HCT116 (cell line): ENCODE results near the gene ITIH3. TPM values are rescaled to one million over a fixed set of nuclear protein-coding genes. Genes with fewer than 3 reads are reported as not detected.

ENCODE experiments used
- ATAC-seq: fragments of 200-7000 bp; cut with Tn5 transposase; 2 replicates; pipeline ENCODE4 v1.9.1; 2020; ENCODE audit warnings: mild to moderate bottlenecking, moderate library complexity
- BruUV-seq: library from RNA; stranded (reverse); fragments of 400-500 nt; replicated peaks from 2 replicates; lab custom pipeline; 2021; lab: Mats Ljungman, UMichigan
- CTCF ChIA-PET: fragments of 300-600 bp; sonication (Branson Sonifier 250); formaldehyde crosslinking; loops from one replicate; lab custom pipeline; 2021; ENCODE audit warnings: antibody characterized with exemption; lab: Charles Lee
- POLR2A ChIA-PET: fragments of 300-600, 350-600 bp; sonication (Branson Sonifier 250); formaldehyde crosslinking; loops from one replicate; lab custom pipeline; 2021; ENCODE audit warnings: antibody characterized with exemption; lab: Charles Lee
- RAD21 ChIA-PET, 2 experiments: fragments of 300-600 bp; sonication (Branson Sonifier 250); formaldehyde crosslinking; loops; one replicate each; lab custom pipeline; 2023; ENCODE audit warnings: low total read pairs in 2 of 2; ENCODE audit not compliant: uncharacterized antibody in 2 of 2, unreplicated experiment in 2 of 2, low non-redundant PET in 1 of 2; lab: Charles Lee
- DNase-seq: peaks from one replicate; pipeline ENCODE4 v3.0.0-alpha.2; 2010; ENCODE audit warnings: low read depth, low spot score
- H2AFZ ChIP-seq: fragments of 200-600 bp; shearing (Covaris generic), sonication (generic); 2 replicates; pipeline ENCODE4 v1.6.1; 2017; ENCODE audit warnings: low read depth, mixed run types, mixed read lengths, antibody characterized with exemption, low read length; ENCODE audit not compliant: poor library complexity, severe bottlenecking
- H3K27ac ChIP-seq: 2 replicates; pipeline ENCODE4 v1.5.1; 2012; ENCODE audit warnings: low read depth, low read length
- H3K27me3 ChIP-seq: fragments of 200-600 bp; sonication (generic); 2 replicates; pipeline ENCODE4 v1.6.1; 2016; ENCODE audit warnings: mixed run types, low read length, mixed read lengths; ENCODE audit not compliant: insufficient read depth
- H3K36me3 ChIP-seq, 2 experiments: fragments of 200-500 bp in 1 of 2; fragments of 200-600 bp in 1 of 2; sonication (Bioruptor generic) in 1 of 2; sonication (generic) in 1 of 2; 2 replicates each; pipeline versions ENCODE4 v1.5.1 to v1.6.1; 2014 to 2016; ENCODE audit warnings: low read length in 2 of 2, inconsistent platforms in 1 of 2, mixed read lengths in 1 of 2, mixed run types in 1 of 2; ENCODE audit not compliant: insufficient read depth in 2 of 2, control insufficient read depth in 1 of 2
- H3K4me1 ChIP-seq, 2 experiments: fragments of 200-600 bp in 1 of 2; sonication (generic) in 1 of 2; 2 replicates each; pipeline versions ENCODE4 v1.5.1 to v1.6.1; 2012 to 2017; ENCODE audit warnings: low read length in 2 of 2, inconsistent platforms in 1 of 2, mild to moderate bottlenecking in 1 of 2, mixed read lengths in 1 of 2, mixed run types in 1 of 2, moderate library complexity in 1 of 2; ENCODE audit not compliant: insufficient read depth in 2 of 2, control insufficient read depth in 1 of 2
- H3K4me2 ChIP-seq: fragments of 200-600 bp; sonication (generic); 2 replicates; pipeline ENCODE4 v1.6.1; 2017; ENCODE audit warnings: mixed run types, low read length, mixed read lengths
- H3K4me3 ChIP-seq, 2 experiments: fragments of 200-600 bp in 1 of 2; sonication (generic) in 1 of 2; replicated peaks in 1 of 2; 2 replicates each; pipeline ENCODE4 v1.5.1; 2011 to 2016; ENCODE audit warnings: low read length in 2 of 2, control low read depth in 1 of 2, low read depth in 1 of 2, mild to moderate bottlenecking in 1 of 2, mixed read lengths in 1 of 2, mixed run types in 1 of 2
- H3K79me2 ChIP-seq: fragments of 200-600 bp; sonication (generic); 2 replicates; pipeline ENCODE4 v1.6.1; 2017; ENCODE audit warnings: mild to moderate bottlenecking, mixed run types, low read length, moderate library complexity, mixed read lengths; ENCODE audit not compliant: insufficient read depth
- H3K9ac ChIP-seq: fragments of 200-600 bp; sonication (generic); 2 replicates; pipeline ENCODE4 v1.6.1; 2016; ENCODE audit warnings: low read length, mixed read lengths
- H3K9me2 ChIP-seq: fragments of 200-600 bp; sonication (generic), shearing (Covaris generic); 2 replicates; pipeline ENCODE4 v1.6.1; 2017; ENCODE audit warnings: mixed run types, mild to moderate bottlenecking, moderate library complexity; ENCODE audit not compliant: insufficient read depth
- H3K9me3 ChIP-seq, 2 experiments: fragments of 200-500 bp in 1 of 2; fragments of 200-600 bp in 1 of 2; sonication (Bioruptor generic) in 1 of 2; sonication (generic) in 1 of 2; 2 replicates each; pipeline ENCODE4 v1.6.1; 2014 to 2017; ENCODE audit warnings: low read length in 2 of 2, mixed read lengths in 2 of 2, inconsistent platforms in 1 of 2, low read depth in 1 of 2, mild to moderate bottlenecking in 1 of 2, mixed run types in 1 of 2, moderate library complexity in 1 of 2; ENCODE audit not compliant: control insufficient read depth in 1 of 2, insufficient read depth in 1 of 2
- H4K20me1 ChIP-seq: fragments of 200-600 bp; sonication (generic), shearing (Covaris generic); 2 replicates; pipeline ENCODE4 v1.6.1; 2017; ENCODE audit warnings: mixed run types, mild to moderate bottlenecking, moderate library complexity; ENCODE audit not compliant: insufficient read depth
- CEBPB ChIP-seq: IDR thresholded peaks from 2 replicates; pipeline ENCODE4 v1.6.1; 2012; ENCODE audit warnings: low read depth
- CTCF ChIP-seq, 3 experiments: fragments of 200-600 bp in 1 of 3; sonication (generic) in 1 of 3; IDR thresholded peaks in 2 of 3; conservative IDR thresholded peaks in 1 of 3; 2 replicates each; pipeline ENCODE4 v1.5.1; 2012 to 2017; ENCODE audit warnings: low read depth in 2 of 3, low read length in 2 of 3, antibody characterized with exemption in 1 of 3, borderline replicate concordance in 1 of 3, control low read depth in 1 of 3, mild to moderate bottlenecking in 1 of 3, mixed read lengths in 1 of 3, mixed run types in 1 of 3, moderate library complexity in 1 of 3; ENCODE audit not compliant: insufficient read depth in 1 of 3
- EZH2 ChIP-seq: fragments of 200-600 bp; sonication (generic); IDR thresholded peaks from 2 replicates; pipeline ENCODE4 v1.6.1; 2017; ENCODE audit warnings: antibody characterized with exemption, mixed run types
- EZH2phosphoT487 ChIP-seq: fragments of 200-600 bp; IDR thresholded peaks from 2 replicates; pipeline ENCODE4 v1.6.1; 2018; ENCODE audit warnings: antibody characterized with exemption, borderline replicate concordance
- FOSL1 ChIP-seq: IDR thresholded peaks from 2 replicates; pipeline ENCODE4 v1.6.1; 2012; ENCODE audit warnings: low read depth
- JUND ChIP-seq: IDR thresholded peaks from 2 replicates; pipeline ENCODE4 v1.6.1; 2012
- POLR2A ChIP-seq: IDR thresholded peaks from 2 replicates; pipeline ENCODE4 v1.7.0; 2011; ENCODE audit warnings: borderline replicate concordance; ENCODE audit not compliant: insufficient read depth, insufficient read length; ENCODE audit errors: extremely low read depth
- RAD21 ChIP-seq: IDR thresholded peaks from 2 replicates; pipeline ENCODE4 v1.6.1; 2012; ENCODE audit warnings: low read depth, mild to moderate bottlenecking
- SP1 ChIP-seq: IDR thresholded peaks from 2 replicates; pipeline ENCODE4 v1.6.1; 2012; ENCODE audit warnings: low read depth
- TCF7L2 ChIP-seq: IDR thresholded peaks from 2 replicates; pipeline ENCODE4 v1.7.0; 2011; ENCODE audit warnings: borderline replicate concordance, inconsistent platforms; ENCODE audit not compliant: insufficient read depth, insufficient read length; ENCODE audit errors: extremely low read depth
- ZBTB33 ChIP-seq: IDR thresholded peaks from 2 replicates; pipeline ENCODE4 v1.6.1; 2011; ENCODE audit warnings: mild to moderate bottlenecking, low read length, moderate library complexity; ENCODE audit not compliant: insufficient replicate concordance; ENCODE audit errors: extremely low read depth
- ZFX ChIP-seq: fragments of 450-650 bp; IDR thresholded peaks from 2 replicates; pipeline ENCODE4 v1.6.1; 2017
- ZNF274 ChIP-seq: fragments of 200-500 bp; sonication (Bioruptor generic); IDR thresholded peaks from 2 replicates; pipeline ENCODE4 v1.6.1; 2014; ENCODE audit warnings: mild to moderate bottlenecking, low read depth, low read length, inconsistent platforms
- intact Hi-C: fragments of 100-400 bp; cut with micrococcal nuclease; formaldehyde crosslinking; loops from 2 replicates; pipeline ENCODE4 v1.10.0; 2022
- total RNA-seq: library from RNA; stranded (reverse); gene quantifications from one replicate; pipeline ENCODE4 v1.2.1, GENCODE V29; 2021; ENCODE audit not compliant: unreplicated experiment

Gene ITIH3
- total RNA-seq, 1 experiment from 2014 or later, result 0.44 TPM

GRCh38 chr3:52851348-52851747 lies 56.8 kb downstream of the ITIH3 start:
- Histone ChIP-seq H3K9me3 (no peaks in the 10 kb centered on the region), H3K79me2 (no peaks in the 10 kb centered on the region), H3K9me2 (no peaks in the 10 kb centered on the region), H4K20me1 (no peaks in the 10 kb centered on the region), H3K4me3 (no peak overlapping the region), H3K36me3 (peaks cover 0 to 4% of the 10 kb centered on the region in 2 experiments; a peak in 1 of 4 replicates), H3K4me1 (no peaks in the 10 kb centered on the region), H2AFZ (no peak overlapping the region), H3K9ac (no peak overlapping the region), H3K27ac (no peak overlapping the region), H3K27me3 (no peaks in the 10 kb centered on the region), H3K4me2 (no peak overlapping the region)
- TF ChIP-seq FOSL1 (no peak), RAD21 (peak; percentile 92), CTCF (IDR thresholded peaks at IDR 0.05 in 2 of 3, conservative IDR thresholded peaks at IDR 0.05 in 1 of 3; ENCODE audit: borderline replicate concordance in 1 of 3, insufficient read depth in 1 of 3, low read depth in 2 of 3, low read length in 2 of 3) (peak; percentile 66 to 74 (median 69); a peak in 5 of 6 replicates), SP1 (no peak), POLR2A (no peak), EZH2phosphoT487 (no peak), ZNF274 (no peak)
- ChIA-PET POLR2A (no interaction called here), RAD21 (no interaction called here), CTCF (no interaction called here)
- no TSS peak for BruUV-seq
- DNase-seq (peak; percentile 38), ATAC-seq (peak; percentile 96)
- intact Hi-C loops, result loop anchor here (1.0 to 5.0 kb wide), 5 partner anchors 136 to 346 kb away; no protein-coding TSS in a partner anchor

GRCh38 chr3:52852419-52852818 lies 57.8 kb downstream of the ITIH3 start:
- H4K20me1 ChIP-seq, result no peaks in the 10 kb centered on the region
- no peaks in the 10 kb centered on the region for H3K9me2 ChIP-seq
- no peak for TF ChIP-seq CEBPB
- no peak for TF ChIP-seq ZFX
- no peak for TF ChIP-seq TCF7L2
- TF ChIP-seq JUND, result no peak
- no peak for TF ChIP-seq EZH2
- no peak for TF ChIP-seq SP1
- no peak for TF ChIP-seq ZNF274
- TF ChIP-seq RAD21, result no peak
- no peak for TF ChIP-seq ZBTB33
- no peak for TF ChIP-seq POLR2A
- no peak for TF ChIP-seq FOSL1
- no peaks in the 10 kb centered on the region for H3K4me1 ChIP-seq
- no TSS peak for BruUV-seq
- no peak for DNase-seq
- ATAC-seq, result no peak
- no peaks in the 10 kb centered on the region for H3K79me2 ChIP-seq
- no peak overlapping the region for H3K27ac ChIP-seq
- POLR2A ChIA-PET, result no interaction called here
- H3K4me2 ChIP-seq, result no peak overlapping the region
- intact Hi-C loops, result loop anchor here (5.0 kb wide), 1 partner anchor 345 kb away; no protein-coding TSS in a partner anchor
- no peaks in the 10 kb centered on the region for H3K27me3 ChIP-seq
- no peak overlapping the region for H3K4me3 ChIP-seq
- H2AFZ ChIP-seq, result no peak overlapping the region
- H3K36me3 ChIP-seq, result peaks cover 0 to 4% of the 10 kb centered on the region in 2 experiments; a peak in 1 of 4 replicates
- CTCF ChIA-PET, result no interaction called here
- no peak overlapping the region for H3K9ac ChIP-seq
- RAD21 ChIA-PET, result no interaction called here
- no peaks in the 10 kb centered on the region for H3K9me3 ChIP-seq
